IPS DF 4.7 (cell line): ENCODE results near the gene BCKDHB.

ENCODE experiments used
- DNase-seq: peaks from one replicate; pipeline ENCODE4 v3.0.0-alpha.2; 2013; ENCODE audit warnings: low spot score; ENCODE audit errors: extremely low read depth

The BCKDHB gene

DNA sequence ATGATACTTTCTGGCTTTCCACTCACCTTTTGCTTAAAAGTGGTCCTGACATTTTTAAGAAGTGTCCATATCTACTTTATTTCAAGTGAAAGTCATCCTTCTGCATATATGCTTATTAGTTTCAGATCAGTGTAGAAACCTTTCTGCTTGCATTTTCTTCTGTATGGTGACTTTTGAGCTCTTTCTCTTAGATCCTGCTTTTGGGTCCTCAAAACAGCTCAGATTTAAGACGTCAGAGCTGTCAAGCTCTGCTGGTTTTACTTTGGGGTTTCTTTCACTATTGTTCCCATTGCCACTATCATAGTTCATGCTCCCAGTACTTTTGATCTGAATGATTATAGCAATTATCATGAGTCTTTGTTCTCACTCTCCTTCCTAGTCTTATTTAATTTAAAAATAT, 41.7 kb downstream of the BCKDHB start:
- no peak for DNase-seq

DNA sequence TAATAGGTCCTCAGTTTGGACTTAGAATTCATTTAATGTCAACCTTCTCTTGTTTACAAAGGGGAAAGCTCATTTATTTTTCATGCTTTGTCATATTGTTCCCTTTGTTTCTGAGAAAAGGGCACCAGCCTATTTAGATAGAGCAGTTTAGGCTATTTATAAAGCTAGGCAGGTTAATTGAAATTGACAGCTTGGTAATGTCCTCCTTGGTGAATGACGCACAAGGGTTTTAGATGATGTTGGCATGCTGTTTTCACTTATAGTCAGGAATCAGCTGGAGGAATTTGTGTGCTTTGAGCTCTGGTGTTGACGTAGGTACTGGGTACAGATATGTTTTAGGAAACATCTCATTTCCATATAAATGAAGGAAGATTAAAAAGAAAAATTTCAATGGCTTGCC, 45.2 kb downstream of the BCKDHB start:
- DNase-seq: no peak

DNA sequence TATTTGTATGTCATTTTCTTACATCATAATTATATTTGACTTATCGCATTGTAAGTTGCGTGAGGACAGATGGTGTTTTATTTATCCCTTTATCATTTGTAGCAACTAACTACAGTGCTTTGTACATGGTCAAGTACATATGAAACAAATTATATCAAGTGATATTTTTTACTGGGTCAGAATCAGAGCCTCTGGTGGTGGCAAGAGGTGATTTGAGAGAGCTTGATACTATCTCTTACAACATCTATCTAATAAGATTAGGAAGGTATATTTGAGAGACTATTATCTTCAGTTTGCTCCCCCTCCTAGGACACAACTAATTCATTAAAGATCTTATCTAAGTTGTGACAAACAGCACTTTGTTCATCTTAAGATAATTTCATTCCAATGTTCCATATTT, 47.7 kb downstream of the BCKDHB start:
- DNase-seq: no peak

DNA sequence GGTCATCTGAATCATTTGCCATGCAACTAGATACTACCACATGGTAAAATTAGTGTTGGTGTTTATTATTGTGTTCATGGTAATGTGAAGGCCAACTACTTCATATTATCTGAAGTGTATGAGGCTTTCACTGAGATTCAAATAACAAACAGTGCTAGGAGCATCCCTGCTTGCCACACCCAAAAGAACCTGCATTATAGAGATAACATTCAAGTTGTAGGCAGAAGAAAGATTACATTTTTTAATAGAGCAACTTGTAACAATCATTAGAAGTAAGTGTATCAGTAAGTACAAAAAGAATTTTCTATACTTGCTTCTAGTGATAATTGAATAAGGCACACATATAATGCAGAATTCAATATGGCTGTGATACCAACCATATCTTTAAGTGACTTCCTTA, 49.8 kb downstream of the BCKDHB start:
- no peak for DNase-seq

DNA sequence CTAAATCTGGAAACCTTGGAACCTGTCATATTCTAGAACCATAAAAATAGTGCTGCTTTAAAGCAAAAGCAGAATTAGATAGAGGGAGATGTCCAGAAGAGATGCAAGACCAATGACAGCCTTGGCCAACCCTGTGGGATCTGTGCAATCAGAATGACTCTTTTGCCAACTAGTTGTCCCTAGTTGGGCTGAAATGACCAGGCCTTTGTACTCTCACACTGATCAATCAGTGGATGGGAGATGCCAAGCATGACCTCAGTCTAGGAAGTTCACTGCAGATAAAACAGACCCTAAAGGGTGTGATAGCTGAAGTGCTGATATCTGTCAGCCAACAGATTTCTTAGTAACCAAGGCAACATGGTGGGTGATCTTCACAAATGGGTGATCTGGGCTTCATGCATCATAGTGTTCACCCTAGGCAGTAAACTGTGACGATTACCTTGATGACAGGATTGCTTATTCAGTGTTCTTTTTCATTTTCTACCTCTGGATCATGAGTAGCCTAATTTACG, 52.1 kb downstream of the BCKDHB start:
- DNase-seq: no peak

DNA sequence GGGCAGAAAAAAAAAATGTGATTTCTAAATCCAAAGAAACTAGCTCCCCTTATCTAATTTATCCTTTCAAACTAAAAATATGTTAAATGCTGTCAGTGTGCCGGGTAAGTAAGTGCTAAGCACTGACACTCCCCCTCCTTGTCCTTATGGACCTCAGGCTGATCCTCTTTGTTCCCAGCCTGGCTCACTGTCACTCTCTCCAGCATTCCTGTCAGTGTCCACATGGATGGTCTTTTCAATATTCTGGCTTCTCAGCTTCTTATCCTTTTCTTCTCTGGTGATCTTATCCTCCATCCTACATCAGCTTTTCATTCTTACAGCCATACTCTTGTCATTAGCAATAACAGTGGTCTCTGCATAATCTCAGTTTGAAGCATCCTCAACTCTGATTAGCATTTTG, 55.0 kb downstream of the BCKDHB start:
- DNase-seq: no peak

DNA sequence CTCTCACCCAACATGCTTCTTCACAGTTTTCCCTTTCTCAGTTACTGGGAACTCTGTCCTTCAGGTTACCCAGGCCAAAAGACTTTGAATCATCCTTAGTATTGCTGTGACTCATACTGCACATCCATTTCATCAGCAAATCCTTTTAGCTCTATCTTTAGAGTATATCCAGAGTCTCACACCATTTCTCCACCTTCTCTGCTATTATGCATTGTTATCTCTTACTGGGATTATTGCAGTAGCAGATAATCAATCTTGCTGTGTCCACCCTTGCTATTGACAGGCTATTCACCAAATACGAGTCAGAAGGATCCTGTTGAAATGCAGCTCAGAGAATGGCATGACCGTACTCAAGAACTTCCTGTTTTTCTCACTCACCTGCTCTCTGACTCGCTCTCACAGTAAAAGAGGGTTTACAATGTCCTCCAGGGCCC, 57.3 kb downstream of the BCKDHB start:
- DNase-seq: peak; percentile 5

DNA sequence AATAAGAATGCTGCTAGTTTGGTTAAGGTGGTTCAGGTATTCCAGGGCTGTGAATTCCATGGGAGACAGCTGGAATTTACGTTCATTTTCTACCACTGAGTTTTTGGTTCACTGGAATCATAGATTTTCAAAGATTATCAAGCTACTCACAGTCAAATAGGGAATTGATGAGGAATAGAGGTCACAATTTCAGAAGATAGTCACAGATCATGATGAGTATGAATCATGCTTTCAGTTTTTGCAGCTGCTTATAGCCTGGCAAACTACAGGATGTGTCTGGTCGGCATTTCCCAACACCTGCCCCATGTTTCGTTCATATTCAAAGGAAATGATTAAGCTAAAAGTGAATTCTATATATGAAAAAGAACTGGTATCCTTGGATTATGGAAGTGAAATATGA, 58.7 kb downstream of the BCKDHB start:
- DNase-seq: no peak

DNA sequence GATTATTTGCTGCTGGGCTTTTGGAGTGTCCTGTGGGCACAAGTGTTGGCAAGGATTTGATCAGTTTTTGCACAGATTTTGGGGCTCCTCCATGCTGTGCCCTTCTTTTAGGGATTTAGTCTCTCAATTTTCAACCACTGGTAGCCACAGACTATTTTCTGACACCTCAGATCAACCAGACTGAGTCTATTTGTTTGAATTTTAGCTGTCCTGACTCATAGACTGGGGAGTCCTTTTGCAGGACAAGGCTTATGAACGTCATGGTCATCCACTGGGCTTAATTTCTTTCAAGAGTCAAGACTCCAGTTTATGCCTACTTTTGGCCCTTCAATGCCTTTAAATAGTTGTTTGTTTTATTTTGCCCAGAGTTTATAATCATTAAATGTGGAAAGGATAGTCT, 59.3 kb downstream of the BCKDHB start:
- no peak for DNase-seq

GRCh38 chr6:80170433-80170832, 64.0 kb downstream of the BCKDHB start:
- DNase-seq: no peak

- DNase-seq: no peak
Measured at GRCh38 chr6:80173411-80173810, 66.9 kb downstream of the BCKDHB start.

DNA sequence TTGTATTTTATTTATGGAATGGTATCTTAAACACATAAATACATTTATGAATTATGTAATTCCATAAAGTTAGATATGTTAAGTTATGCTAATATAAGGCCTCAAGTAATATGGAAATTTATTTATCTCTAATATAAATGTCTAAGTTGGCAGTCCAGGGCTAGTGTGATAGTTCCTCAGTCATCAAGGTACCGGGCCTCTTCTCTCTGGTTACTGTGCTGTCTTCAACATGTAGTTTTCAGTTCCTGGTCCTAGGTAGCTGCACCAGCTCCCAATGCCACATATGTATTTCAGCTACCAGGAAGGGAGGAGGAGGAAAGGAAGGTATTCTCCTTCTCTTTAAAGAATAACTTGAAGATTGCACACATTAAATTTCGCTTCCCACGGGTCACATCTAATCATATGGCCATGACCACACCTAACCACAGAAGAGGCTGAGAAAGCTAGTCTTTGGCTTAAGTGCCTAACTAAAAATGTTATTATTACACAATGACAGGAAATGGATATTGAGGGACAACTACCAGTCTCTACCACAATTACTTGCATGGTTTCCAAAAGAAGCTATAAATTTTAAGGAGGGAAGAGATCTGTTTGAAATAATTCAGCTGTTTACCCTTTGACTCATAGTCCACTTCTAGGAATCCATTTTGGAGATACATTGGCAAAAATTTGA, 68.6 kb downstream of the BCKDHB start:
- no peak for DNase-seq

DNA sequence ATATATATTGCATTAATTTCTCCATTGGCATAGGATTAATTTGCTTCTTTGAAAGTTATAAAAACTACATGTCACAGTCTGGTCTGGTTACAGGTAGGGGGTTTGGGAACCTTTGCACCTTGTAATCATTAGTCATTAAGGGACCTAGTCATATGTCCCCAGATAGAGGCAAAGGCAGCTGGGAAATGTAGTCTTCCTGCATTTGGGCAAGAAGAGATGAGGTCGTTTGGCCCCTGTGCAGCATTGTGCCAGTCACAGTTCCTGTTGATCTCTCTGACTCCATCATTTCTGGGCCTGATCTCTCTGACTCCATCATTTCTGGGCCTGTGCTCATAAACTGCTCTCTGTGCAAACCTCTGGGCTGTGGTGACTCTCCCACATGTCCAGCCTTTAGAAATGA, 73.2 kb downstream of the BCKDHB start:
- DNase-seq: no peak

- no peak for DNase-seq
Measured at GRCh38 chr6:80181352-80182081, 75.0 kb downstream of the BCKDHB start.

DNA sequence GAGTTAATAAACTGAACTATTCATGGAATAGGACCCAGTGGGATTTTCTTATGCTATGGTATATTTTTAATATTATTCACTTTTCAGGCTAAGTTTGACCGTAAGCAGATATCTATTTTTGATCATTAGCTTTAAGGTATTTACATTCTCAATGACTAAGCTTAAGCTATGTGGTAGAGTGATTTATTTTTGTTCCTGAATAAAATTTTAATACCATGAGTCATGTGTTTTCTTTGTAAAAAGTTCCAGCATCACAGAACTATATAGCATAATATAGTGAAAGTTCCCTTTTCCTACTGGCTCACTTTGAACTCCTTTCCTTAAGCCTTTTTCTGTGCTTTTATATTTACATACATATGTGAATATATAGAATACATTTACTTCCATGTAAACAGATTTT, 75.8 kb downstream of the BCKDHB start:
- DNase-seq: no peak

- DNase-seq: no peak
Measured at GRCh38 chr6:80183019-80183795, 76.7 kb downstream of the BCKDHB start.

DNA sequence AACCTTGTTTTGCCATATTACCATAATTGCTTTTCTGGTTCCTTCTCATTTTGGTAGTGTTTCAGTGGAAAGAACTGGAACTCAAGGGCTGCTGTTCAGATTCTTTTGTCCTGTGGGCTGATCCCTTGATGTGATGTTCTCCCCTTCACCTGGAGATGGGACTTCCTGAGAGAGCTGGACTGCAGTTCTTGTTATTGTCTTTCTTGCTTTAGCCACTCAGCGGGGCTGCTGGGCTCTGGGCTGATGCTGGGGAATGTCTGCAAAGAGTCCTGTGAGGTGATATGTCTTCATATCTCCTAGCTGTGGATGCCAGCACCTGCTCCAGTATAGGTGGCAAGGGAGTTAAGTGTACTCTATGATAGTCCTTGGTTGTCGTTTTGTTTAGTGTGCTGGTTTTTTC, 79.0 kb downstream of the BCKDHB start:
- DNase-seq: no peak

DNA sequence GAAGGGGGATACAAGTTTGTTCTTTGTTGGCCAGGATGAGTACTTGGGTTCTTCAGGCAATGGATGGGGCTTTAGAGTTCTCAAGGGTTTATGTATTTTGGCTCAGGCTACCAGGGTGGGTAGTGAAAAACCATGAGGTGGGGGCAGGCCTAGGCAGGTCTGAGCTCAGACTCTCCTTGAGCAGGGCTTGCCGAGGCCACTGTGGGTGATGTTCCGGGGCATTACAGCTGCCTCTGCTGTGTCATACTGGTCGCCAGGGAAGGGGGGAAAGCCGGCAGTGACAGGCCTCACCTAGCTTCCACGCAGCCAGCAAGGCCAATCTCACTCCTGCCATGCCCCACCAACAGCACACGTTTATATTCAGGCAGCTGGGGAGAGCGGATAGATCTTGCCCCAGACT, 79.6 kb downstream of the BCKDHB start:
- no peak for DNase-seq

GRCh38 chr6:80196906-80197305, 90.4 kb downstream of the BCKDHB start:
- no peak for DNase-seq

- no peak for DNase-seq
Measured at GRCh38 chr6:80197474-80197873, 91.0 kb downstream of the BCKDHB start.

- no peak for DNase-seq
Measured at GRCh38 chr6:80197986-80198385, 91.5 kb downstream of the BCKDHB start.

DNA sequence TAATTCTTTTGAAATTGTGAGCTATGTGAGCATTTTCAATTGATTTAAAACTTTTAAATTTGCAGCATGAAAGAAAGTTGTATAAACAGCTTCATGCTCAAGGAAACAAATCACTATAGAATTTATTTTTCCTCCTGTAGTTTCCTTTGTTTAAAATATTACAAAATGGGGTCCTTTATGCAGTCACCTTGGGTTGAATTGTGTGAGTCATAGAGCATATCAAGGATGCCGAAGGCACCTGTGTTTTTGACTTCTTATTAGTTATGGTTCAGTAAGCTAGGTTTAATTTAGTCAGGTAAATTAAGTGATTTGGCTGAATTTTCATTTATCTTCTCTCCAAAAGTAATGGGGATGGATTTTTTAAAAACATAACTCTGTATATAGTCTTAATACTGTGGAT, 96.8 kb downstream of the BCKDHB start:
- DNase-seq: no peak
